GM18868 (cell line): ENCODE results near the gene ARFGEF2.

ENCODE experiments used
- ATAC-seq: cut with Tn5 transposase; IDR thresholded peaks from one replicate; pipeline ENCODE4 v1.9.1; 2021; ENCODE audit warnings: mild to moderate bottlenecking, moderate library complexity; ENCODE audit not compliant: unreplicated experiment

ARFGEF2 gene

GRCh38 chr20:48898896-48899530 lies 22.5 kb upstream of the ARFGEF2 start:
- no peak for ATAC-seq

- no peak for ATAC-seq
These were observed 21.6 kb upstream of the ARFGEF2 start for GRCh38 chr20:48899881-48900280.

DNA sequence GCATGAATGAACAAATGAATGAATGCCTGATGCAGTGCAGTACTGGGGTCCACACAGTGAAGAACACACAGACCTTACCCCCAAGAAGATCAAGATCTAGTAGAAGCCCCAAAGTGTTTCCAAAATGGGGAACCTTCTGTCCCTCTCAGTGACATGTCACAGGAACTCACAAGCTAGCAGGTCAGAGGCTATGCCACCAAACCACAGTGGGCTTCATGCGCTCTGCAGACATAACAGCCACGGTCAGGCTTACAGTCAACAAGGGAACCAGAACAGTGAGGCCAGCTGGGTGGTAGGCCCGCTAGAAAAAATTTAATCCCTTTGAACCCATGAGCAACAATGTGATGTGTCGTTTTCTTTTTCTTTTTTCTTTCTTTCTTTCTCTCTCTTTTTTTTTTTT lies 20.2 kb upstream of the ARFGEF2 start:
- ATAC-seq = no peak

GRCh38 chr20:48903705-48904104 lies 17.8 kb upstream of the ARFGEF2 start:
- ATAC-seq = no peak

DNA sequence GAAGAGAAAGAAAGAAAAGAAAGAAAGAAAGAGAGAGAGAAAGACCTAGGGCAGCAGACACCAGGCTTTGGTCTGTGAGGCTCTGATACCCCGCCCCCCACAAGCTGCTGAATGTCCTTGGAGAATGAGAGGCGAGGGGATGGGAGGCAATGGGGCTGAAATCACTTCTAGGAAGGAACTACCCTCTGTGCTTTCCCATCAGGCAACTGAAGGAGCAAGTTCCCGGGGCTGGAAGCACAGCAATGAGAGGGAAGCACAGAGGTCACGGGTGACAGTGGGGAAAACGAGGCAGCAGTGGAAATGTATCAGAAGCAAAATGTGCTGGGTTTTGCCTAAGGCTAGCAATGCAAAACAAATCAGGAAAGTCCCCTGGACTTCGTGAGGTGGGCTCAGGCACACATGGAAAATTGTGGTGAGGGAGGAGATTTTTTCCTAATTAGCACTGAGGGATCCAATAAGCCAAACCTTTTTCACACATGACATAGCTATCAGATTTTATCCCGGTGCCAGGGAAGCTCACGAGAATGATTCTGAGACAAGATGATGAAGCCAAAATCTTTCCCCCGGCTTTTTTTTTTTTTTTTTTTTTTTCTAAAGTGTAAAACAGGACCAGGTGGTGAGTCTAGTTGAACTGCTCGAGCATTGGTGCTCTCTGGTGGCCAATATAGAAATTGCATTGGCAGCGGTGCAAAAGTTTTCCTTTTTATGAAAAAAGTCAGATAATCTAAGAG lies 16.8 kb upstream of the ARFGEF2 start:
- no peak for ATAC-seq

- ATAC-seq = no peak
These were observed 16.2 kb upstream of the ARFGEF2 start for GRCh38 chr20:48905297-48905647.

DNA sequence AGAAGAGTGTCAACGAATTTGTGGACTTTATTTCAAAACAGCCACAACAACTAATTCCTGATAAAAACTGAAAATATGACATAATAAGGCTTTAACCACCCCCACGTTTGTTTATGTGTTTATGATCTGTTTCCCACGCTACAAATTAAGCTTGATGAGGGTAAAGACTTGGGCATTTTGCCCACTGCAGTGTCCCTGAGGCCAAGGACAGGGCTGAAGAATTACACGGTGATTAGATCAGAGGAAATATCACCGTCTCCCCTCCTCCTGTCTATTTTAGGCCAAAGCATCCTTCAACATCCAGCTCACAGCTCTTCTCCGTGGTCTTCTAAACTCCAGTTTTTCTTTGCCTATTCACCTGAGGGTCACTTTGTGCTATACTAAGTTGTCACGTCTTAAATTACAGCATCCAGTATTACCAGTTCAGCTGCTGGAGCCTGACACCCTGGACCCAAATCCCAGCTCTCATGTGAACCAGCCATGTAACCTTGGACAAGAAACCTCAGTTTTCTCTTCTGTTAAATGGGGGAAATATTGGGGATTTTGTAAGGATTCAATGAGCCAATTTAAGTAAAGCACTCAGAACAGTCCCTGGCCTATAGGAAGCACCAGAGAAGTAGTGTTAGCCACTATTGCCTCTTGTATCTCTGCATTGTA lies 15.2 kb upstream of the ARFGEF2 start:
- no peak for ATAC-seq

GRCh38 chr20:48908656-48909319 lies 12.7 kb upstream of the ARFGEF2 start:
- no peak for ATAC-seq

DNA sequence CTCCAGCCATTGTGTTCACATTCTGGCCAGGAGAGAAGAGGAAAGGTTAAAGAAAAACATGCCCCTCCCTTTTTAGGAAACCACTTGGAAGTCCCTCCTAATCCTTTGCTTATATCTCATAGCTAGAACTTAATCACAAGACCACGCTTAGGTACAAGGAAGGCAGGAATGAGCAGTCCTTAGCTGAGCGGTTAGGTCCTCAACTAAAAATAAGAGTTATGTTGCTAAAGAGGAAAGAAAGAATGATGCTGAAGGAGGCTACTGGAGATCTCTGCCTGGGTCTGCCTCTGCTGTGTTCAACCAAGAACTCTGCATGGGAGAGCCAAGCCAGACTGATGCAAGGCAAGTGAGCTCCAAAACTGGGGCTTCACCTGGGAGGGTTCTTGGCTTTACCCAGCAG lies 11.6 kb upstream of the ARFGEF2 start:
- no peak for ATAC-seq

GRCh38 chr20:48910347-48910781 lies 11.1 kb upstream of the ARFGEF2 start:
- ATAC-seq = no peak

DNA sequence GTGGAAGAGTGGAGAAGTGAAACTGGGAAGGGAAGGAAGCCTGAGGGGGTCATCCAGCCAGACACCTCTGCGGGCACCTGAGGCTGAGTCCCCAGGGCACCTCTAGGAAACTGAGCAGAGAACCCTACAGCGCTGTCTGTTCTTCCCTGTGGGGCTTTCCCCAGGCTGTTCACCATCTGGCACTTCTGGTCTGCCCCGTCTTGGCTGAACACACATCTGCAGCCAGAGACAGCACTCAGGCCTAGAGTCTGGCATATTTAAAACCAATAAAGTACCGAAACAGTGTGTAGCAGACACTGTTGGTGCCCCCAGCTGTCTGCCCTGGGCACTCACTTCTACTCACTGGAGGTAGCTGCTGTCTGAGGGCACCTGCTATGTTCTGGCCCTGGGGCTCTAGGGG lies 9.4 kb upstream of the ARFGEF2 start:
- peak; percentile 88 for ATAC-seq

DNA sequence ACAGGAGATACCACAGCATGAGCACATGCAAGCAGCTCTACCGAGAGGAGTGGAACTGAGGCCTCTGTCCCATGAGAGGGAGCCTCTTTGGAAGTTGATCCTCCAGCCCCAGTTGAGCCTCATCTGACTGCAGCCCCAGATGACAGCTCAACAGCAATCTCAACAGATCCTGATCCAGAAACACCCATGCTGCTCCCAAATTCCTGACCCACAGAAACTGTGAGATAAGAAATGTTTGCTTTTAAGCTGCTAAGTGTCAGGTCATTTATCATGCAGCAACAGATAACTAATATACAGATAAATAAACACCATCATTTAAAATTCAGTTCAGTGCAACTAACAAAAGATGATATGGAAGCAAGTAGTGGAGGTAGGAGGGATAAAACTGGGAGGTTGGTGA lies 4.8 kb upstream of the ARFGEF2 start:
- no peak for ATAC-seq

GRCh38 chr20:48919336-48919881 lies 2.1 kb upstream of the ARFGEF2 start:
- no peak for ATAC-seq

DNA sequence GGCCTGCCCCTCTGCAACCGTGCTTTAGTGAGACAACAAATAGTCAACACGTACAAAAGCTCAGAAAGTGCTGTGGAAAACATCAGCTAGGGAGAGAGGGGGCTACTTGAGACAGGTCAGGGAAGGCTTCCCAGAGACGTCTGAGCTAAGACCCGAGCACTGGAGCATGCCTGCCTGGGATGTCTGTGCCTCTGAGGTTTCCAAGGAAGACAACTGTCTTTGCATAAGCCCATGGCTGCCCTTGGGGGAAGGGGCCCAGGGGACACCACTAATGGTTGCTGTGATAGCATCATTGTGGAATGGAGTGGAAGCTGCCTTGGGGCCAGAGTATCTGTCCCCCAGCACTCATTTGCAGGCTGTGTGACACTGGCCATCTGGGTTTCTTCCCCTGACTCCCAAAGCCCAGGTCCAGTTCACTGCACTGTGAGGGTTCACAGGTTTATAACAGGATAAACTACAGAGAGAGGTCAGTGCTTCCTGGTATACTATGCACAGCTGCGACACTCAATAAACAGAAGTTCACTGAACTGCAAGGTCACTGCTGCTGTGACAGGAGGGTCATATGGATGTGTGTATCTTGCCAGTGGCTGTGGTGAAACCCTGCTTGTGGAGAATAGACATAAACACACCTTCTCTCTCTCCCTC lies 1.5 kb upstream of the ARFGEF2 start:
- no peak for ATAC-seq

- ATAC-seq = no peak
These were observed 864 bp upstream of the ARFGEF2 start for GRCh38 chr20:48920527-48921167.

GRCh38 chr20:48921883-48922820 lies 641 bp downstream of the ARFGEF2 start:
- ATAC-seq = peak; percentile 25

GRCh38 chr20:48923149-48923718 lies 1.7 kb downstream of the ARFGEF2 start:
- no peak for ATAC-seq

- no peak for ATAC-seq
These were observed 3.2 kb downstream of the ARFGEF2 start for GRCh38 chr20:48924756-48925109.

DNA sequence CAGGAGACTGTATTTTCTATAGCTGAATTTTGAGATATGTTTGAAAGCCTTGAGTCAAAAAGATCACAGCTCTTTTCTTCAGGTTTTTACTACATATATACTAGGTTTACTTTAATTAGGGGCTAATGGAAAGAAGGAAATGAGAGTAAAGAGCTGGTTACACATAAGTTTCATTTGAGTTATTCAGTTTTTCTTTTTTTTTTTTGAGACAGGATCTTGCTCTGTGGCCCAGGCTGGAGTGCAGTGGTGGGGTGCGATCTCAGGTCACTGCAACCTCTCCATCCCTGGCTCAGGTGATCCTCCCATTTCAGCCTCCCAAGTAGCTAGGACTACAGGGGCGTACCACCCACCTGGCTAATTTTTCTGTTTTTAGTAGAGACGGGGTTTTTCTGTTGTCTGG lies 4.8 kb downstream of the ARFGEF2 start:
- ATAC-seq = no peak
